Measurements from ENCODE around the gene MED25. TPM values are rescaled to one million over a fixed set of nuclear protein-coding genes. Genes with fewer than 3 reads are reported as not detected.

Gene MED25
- total and polyA plus RNA-seq, 9 of the 15 experiments (the other 6 are each of a cell fraction or from before 2014, with no cell fraction given), result 4.1 to 93.9 (median 19.3) TPM

DNA sequence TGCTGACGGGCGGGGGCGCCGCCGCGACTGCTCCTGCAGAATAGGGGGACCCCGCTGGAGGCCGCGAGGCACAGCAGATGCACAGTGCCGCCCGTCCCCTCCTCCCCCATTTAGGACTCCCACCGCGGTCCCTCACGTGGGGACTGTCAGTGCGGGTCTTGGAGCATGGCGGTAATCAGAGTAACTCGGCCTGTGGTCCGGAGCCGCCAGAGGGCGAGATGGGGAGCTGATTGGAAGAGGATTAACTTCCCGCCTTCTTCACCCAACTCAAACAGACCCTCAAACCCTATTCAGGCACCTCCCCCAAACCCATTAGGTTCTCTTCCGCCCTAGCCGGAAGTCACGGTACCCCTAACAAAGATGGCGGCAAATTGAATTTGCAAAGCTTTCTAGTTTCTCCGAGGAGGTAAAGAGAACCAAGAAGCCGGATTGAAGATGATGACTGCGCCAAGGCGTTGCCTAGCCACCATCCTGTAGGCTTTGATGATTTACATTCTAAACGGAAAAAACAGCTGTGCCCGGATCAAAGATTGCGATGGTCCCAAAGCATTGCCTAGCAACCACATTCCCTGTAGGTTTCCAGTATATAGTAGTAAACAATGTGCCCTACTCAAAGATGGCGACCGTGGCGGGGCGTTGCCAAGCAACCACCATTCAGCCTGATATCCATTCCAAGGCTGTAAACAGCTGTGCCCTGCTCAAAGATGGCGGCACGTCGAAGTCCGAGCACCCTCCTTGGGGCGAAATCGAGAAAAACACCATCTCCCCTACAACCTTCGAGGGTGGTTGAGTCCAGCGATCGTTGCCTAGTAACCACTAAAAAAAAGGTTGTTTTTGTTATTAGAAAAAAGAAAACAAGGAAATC is 4.9 kb upstream of the MED25 start, which contains the start of gene FUZ (continued):
- TF ChIP-seq, protein P1, sequence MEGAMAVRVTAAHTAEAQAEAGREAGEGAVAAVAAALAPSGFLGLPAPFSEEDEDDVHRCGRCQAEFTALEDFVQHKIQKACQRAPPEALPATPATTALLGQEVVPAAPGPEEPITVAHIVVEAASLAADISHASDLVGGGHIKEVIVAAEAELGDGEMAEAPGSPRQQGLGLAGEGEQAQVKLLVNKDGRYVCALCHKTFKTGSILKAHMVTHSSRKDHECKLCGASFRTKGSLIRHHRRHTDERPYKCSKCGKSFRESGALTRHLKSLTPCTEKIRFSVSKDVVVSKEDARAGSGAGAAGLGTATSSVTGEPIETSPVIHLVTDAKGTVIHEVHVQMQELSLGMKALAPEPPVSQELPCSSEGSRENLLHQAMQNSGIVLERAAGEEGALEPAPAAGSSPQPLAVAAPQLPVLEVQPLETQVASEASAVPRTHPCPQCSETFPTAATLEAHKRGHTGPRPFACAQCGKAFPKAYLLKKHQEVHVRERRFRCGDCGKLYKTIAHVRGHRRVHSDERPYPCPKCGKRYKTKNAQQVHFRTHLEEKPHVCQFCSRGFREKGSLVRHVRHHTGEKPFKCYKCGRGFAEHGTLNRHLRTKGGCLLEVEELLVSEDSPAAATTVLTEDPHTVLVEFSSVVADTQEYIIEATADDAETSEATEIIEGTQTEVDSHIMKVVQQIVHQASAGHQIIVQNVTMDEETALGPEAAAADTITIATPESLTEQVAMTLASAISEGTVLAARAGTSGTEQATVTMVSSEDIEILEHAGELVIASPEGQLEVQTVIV (CRISPR knock-in tag; IDR thresholded peaks at IDR 0.05; ENCODE audit: borderline replicate concordance), result 0 out of 2 replicates have a peak, but pooled peaks have one; percentile 67
- TF ChIP-seq MTF1 (CRISPR knock-in tag; IDR thresholded peaks at IDR 0.05; ENCODE audit: borderline replicate concordance) (no peak), ARID1B (IDR thresholded peaks at IDR 0.05) (0 out of 2 replicates have a peak, but pooled peaks have one; percentile 2), ZNF239 (CRISPR knock-in tag; IDR thresholded peaks at IDR 0.05) (no peak), GTF2E2 (tag; IDR thresholded peaks at IDR 0.05) (0 out of 2 replicates have a peak, but pooled peaks have one; percentile 4), ZFP1 (CRISPR knock-in tag; IDR thresholded peaks at IDR 0.05) (no peak), RFX1 (IDR thresholded peaks at IDR 0.05) (peak; percentile 100), SIN3B (IDR thresholded peaks at IDR 0.05; ENCODE audit: low read depth) (peak; percentile 64; the same call in 1 of the 2 replicates), ATF1 (CRISPR knock-in tag; IDR thresholded peaks at IDR 0.05) (no peak), ATF1 (tag; IDR thresholded peaks at IDR 0.05) (peak; percentile 61; the same call in 1 of the 2 replicates), SAP30 (IDR thresholded peaks at IDR 0.05; ENCODE audit: borderline replicate concordance, insufficient read depth, low read depth, low read length, poor library complexity, severe bottlenecking) (peak; percentile 68), ZFX (CRISPR knock-in tag; IDR thresholded peaks at IDR 0.05) (peak; percentile 54), XRCC5 (IDR thresholded peaks at IDR 0.05; ENCODE audit: low read depth, low read length) (peak; percentile 76; the same call in 1 of the 2 replicates)
- TF ChIP-seq, protein P2, sequence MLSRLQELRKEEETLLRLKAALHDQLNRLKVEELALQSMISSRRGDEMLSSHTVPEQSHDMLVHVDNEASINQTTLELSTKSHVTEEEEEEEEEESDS (CRISPR knock-in tag; IDR thresholded peaks at IDR 0.05), result no peak
- TF ChIP-seq, protein P3, sequence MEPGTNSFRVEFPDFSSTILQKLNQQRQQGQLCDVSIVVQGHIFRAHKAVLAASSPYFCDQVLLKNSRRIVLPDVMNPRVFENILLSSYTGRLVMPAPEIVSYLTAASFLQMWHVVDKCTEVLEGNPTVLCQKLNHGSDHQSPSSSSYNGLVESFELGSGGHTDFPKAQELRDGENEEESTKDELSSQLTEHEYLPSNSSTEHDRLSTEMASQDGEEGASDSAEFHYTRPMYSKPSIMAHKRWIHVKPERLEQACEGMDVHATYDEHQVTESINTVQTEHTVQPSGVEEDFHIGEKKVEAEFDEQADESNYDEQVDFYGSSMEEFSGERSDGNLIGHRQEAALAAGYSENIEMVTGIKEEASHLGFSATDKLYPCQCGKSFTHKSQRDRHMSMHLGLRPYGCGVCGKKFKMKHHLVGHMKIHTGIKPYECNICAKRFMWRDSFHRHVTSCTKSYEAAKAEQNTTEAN (CRISPR knock-in tag; IDR thresholded peaks at IDR 0.05), result no peak
- TF ChIP-seq, protein P4, sequence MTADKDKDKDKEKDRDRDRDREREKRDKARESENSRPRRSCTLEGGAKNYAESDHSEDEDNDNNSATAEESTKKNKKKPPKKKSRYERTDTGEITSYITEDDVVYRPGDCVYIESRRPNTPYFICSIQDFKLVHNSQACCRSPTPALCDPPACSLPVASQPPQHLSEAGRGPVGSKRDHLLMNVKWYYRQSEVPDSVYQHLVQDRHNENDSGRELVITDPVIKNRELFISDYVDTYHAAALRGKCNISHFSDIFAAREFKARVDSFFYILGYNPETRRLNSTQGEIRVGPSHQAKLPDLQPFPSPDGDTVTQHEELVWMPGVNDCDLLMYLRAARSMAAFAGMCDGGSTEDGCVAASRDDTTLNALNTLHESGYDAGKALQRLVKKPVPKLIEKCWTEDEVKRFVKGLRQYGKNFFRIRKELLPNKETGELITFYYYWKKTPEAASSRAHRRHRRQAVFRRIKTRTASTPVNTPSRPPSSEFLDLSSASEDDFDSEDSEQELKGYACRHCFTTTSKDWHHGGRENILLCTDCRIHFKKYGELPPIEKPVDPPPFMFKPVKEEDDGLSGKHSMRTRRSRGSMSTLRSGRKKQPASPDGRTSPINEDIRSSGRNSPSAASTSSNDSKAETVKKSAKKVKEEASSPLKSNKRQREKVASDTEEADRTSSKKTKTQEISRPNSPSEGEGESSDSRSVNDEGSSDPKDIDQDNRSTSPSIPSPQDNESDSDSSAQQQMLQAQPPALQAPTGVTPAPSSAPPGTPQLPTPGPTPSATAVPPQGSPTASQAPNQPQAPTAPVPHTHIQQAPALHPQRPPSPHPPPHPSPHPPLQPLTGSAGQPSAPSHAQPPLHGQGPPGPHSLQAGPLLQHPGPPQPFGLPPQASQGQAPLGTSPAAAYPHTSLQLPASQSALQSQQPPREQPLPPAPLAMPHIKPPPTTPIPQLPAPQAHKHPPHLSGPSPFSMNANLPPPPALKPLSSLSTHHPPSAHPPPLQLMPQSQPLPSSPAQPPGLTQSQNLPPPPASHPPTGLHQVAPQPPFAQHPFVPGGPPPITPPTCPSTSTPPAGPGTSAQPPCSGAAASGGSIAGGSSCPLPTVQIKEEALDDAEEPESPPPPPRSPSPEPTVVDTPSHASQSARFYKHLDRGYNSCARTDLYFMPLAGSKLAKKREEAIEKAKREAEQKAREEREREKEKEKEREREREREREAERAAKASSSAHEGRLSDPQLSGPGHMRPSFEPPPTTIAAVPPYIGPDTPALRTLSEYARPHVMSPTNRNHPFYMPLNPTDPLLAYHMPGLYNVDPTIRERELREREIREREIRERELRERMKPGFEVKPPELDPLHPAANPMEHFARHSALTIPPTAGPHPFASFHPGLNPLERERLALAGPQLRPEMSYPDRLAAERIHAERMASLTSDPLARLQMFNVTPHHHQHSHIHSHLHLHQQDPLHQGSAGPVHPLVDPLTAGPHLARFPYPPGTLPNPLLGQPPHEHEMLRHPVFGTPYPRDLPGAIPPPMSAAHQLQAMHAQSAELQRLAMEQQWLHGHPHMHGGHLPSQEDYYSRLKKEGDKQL (CRISPR knock-in tag; IDR thresholded peaks at IDR 0.05; ENCODE audit: borderline replicate concordance), result no peak

Measured in K562 (cell line).